ENCODE results near the gene PXDN.

Gene PXDN

GRCh38 chr2:1642993-1643619, 101.2 kb downstream of the PXDN start:
- DNase-seq, result no peak

DNA sequence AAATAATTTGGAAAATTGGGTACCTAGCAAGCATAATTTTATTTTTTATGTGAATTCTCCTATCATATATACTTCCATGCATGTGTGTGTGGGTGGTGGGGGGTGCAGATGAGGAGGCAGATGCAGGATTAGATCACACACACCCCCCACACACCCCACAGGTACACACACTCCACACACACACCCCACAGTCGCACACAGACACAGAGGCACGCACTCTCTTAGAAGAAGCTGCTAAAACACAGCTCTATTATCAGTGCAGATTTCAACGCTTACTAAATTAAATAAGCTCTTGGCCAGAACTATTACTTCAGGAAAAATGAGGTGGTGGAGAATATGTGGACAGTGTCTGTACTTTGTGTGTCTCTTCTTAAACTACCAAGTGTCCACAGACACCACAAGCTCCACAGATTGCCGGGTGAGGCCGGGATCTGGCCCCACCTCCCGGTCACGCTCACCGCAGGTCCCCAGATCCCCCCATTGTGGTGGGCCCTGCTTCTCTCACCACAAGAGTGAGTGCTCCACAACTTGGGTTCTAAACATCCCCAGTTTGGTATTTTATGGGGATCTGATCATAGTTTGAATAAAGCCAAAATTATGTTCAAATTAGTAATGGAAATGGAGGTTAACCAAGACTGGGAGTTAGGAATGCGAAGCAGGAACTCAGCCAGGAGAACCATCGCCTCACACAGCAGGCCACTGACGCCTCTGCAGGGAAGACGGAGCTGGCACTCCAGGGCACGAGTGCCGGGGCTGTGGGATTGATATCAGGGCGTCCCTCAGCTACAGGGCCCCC, 102.1 kb downstream of the PXDN start:
- DNase-seq, result no peak

DNA sequence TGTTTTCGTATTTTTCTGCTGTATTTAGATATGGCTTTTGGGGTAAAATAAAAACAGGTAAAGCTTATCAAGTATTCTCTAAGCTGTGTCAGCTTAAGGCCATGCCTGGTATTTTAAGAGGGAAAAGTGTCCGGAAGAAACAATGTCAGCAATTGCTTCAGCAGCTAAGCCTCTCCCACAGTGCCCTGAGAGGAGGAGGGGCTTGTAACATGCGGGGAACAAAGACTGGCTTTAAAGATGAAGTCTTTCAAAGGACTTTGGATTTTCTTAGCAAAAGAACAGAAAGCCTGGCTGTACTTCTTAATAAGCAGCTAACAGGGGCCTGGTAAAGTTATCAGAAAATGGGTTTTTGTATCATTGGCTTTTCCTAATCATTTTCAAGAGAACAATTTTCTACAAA, 102.8 kb downstream of the PXDN start:
- DNase-seq, result no peak

DNA sequence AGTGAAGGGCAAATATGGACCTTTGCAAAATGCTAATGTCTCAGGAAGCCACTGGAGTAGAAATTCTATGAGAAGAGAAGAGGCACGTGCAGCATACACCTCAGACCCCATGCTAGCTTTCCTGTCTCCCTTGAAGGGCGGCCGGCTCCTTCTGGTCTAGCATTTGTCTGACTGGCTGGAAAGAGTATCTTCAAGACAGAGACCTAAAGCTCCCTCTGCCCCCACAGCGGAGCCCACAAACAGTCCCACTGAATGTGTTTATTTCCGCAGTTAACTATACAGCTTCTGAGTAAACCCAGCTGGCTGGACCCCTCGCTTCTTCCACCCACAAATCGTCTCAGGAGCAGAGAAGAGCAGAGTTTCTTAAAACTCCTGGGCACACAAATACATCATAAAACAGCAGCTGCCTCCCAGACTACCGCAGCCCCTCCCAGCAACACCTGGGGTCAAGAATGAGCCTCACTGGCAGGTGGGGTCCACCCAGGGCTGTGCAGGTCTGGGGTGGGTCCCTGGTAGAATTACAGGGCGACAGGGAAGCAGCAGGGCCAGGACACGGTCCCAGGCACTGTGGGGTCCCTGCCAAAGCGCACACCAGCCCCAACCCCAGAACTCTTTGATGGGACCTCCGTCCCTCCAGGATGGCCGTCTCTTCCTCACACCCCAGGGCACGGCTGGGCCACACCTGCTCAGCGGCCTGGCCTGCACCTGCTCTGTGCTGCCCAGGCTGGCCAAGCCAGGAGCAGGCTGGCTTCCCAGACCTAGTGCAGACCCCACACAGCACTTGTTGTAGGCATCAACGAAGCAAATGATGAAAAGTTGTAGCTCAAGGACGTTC, 103.8 kb downstream of the PXDN start:
- DNase-seq, result no peak

- no peak for DNase-seq
Measured at GRCh38 chr2:1639086-1639858, 105.0 kb downstream of the PXDN start.

- no peak for DNase-seq
Measured at GRCh38 chr2:1638281-1638860, 105.9 kb downstream of the PXDN start.

- no peak for DNase-seq
Measured at GRCh38 chr2:1636791-1637415, 107.4 kb downstream of the PXDN start.

DNA sequence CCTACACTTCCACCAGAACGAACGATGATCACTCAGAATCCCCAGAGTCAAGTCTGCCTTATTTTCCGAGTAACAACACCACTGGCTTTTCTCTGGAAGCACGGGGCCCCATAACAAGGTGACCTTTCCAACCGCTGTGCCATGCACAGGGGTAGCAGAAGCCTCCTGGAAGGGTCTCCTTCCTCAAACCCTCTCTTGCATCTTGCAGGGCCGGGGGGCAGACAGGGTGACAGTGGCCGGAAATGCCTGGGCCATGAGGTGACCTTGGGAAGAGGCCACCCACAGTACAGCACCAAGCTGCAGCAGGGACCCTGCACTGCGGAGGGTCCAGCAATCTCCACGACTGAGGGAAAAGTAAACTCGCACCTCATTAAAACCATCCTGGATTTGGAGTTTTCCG, 108.5 kb downstream of the PXDN start:
- no peak for DNase-seq

DNA sequence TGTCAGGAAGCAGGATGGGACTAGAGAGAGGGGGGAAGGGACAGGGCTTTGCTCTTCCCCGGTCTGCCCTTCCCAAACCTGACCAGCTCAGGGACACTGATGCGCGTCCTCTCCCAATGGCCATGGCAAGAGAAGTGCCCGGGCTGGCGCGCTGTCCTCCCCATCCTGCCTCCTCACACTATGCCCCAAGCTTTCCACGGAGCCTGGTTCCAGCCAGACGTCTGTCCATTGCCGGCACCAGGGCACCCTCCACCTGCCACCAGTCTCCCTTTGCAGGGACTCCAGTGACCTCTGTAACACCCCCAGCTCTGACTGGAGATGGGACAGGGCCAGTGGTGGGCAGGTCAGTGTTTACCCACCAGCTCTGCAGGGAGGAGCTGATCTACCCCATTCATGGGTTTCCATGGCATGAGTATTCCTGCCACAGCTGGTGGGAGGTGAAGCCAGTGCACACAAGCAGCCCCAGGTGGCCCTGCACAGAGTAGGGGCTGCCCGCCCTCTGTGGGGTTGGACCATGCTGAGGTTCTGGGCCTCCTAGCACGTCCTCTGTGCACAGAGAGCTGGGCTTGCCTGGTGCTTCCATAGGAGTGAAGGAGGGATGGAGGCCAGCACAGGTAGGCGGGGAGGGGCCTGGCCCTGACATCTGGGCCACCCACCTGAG, 109.5 kb downstream of the PXDN start:
- DNase-seq, result no peak

DNA sequence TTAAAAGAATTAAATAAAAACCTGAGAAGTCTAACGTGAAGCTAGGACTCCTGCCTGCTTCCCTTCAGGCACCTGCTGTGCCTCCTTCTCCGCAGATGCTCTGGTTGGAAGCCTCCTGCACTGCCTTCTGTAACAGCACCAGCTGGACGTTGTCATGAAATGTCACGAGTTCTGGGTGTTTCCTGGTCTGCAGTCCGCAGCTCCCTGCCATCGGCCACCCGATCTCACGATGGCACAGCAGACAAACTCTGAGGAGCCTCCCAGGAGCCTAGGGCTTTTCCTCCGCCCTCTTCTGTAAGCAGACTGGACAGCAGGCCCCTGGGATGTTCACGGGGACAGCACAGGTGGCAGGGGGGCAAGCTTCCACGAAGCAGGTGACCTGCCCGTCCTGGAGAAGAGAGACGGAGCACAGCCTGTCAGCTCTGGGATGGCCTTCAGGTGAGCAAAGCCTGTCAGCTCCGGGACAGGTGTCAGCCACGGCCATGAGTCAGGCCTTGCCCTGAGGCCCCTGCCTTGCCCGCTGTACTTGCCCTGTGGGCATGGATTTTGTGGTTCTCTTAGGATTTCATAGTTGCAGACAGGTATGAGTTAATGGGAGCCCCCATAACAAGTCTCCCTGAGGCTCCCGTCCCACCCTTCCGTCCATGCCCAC, 110.3 kb downstream of the PXDN start:
- no peak for DNase-seq

DNA sequence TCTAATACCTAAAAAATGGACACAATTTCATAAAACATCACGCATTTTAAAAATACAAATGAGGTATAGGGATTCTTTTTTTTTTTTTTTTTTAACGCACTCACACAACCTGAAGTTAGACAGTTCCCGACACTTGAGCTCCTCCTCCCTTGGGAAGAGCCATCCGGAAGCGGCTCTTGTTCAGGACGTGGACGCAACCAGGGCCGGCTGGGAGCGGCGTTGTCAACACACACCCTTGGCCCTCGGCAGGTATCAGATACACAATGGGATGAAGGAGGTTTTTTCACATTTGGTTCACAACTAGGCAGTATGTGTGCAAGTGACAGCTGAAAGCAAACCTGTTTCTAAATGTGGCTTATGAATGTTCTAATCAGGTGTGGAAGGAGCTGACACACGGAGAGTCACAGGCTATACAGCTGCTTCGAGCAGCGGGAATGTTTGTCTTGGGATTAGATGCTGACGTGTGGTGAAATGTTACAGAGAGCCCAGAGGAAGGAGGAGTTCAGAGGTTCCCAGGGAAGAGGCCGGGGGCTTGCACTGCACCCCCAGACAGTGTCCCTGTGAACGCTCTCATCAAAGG, 111.1 kb downstream of the PXDN start:
- no peak for DNase-seq

DNA sequence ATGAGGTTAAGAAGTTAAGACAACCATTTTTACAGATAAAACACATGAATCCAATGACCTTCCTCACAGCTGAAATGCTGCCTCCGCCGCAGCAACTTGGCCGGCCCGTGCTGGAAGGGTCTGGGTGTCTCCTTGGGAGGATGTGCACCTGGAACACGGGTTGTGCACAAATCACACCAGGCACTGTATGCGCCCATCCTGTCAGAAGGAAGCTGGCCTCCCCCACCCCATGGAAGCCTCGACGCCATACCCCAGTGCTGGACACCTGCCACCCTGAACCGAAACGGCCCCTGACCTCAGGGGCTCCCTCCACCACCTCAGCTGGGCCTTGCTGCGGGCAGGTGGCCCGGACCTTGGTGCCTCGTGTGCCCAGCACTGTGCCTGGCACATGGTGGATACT, 111.8 kb downstream of the PXDN start:
- no peak for DNase-seq

- no peak for DNase-seq
Measured at GRCh38 chr2:1632002-1632348, 112.3 kb downstream of the PXDN start.

- no peak for DNase-seq
Measured at GRCh38 chr2:1631292-1632001, 112.9 kb downstream of the PXDN start.

GRCh38 chr2:1628893-1629292, 115.4 kb downstream of the PXDN start:
- no peak for DNase-seq

- no peak for DNase-seq
Measured at GRCh38 chr2:1627628-1628381, 116.5 kb downstream of the PXDN start.

- no peak for DNase-seq
Measured at GRCh38 chr2:1626271-1626681, 118.0 kb downstream of the PXDN start.

DNA sequence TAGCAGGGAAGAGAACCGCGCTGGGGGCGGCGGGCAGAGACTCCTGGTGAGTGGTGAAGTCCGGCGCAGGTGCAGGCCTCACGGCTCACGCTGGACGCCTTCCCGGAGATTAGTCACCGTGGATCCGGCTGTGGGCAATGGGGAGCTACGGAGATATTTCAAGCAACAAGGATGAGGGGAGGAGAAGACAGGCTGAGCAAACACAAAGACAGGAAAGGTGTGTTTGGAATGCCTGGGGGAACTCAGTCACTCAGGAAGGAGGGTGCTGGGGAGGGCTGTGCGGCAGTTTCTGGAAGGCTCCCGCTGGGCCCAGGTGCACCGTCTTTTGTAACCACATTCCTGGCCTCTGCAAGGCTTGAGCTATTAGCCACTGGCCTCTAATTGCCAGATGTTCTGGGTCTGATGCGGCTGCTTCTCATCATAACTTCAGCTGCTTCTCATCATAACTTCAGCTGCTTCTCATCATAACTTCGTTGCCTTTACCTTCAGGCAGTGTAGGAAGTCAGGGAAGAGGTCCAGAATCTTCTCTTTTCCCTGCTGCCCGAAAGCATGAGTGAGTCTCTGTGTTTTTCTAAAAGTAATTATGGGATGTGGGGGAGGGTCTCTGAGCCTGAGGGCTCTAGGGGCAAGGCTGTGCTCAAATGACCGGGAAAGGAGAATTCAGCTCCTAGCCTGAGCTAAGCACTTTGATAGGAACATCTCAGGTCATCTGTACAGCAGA, 118.9 kb downstream of the PXDN start:
- DNase-seq, result no peak
